CD4-positive, CD25-positive, alpha-beta regulatory T cell (primary cell): Measurements from ENCODE around the gene ENOSF1. TPM values are rescaled to one million over a fixed set of nuclear protein-coding genes. Genes with fewer than 3 reads are reported as not detected.

Experiments used
- ATAC-seq, 2 donors: fragments of 150-1000 bp; cut with Tn5 transposase; one replicate each; pipeline ENCODE4 v1.10.0; 2021; ENCODE audit warnings: low read depth in 2 of 2, moderate number of reproducible peaks in 2 of 2, moderate library complexity in 1 of 2
- DNase-seq, 3 donors: peaks; one replicate each; pipeline versions ENCODE4 v3.0.0 to v3.0.0-alpha.2; 2012 to 2022; ENCODE audit warnings: mixed read lengths in 1 of 3
- H3K27ac ChIP-seq: one replicate; pipeline ENCODE4 v1.7.0; 2013; ENCODE audit warnings: mild to moderate bottlenecking, low read length; ENCODE audit not compliant: insufficient read depth, poor library complexity, severe bottlenecking
- H3K27me3 ChIP-seq: one replicate; pipeline ENCODE4 v1.7.0; 2013; ENCODE audit warnings: low read length; ENCODE audit not compliant: control insufficient read depth, insufficient read depth
- H3K36me3 ChIP-seq: one replicate; pipeline ENCODE4 v1.7.0; 2013; ENCODE audit warnings: mild to moderate bottlenecking, low read length, moderate library complexity; ENCODE audit not compliant: control insufficient read depth, insufficient read depth
- H3K4me1 ChIP-seq: 2 replicates; pipeline ENCODE4 v1.7.0; 2013; ENCODE audit warnings: mild to moderate bottlenecking, low read length; ENCODE audit not compliant: insufficient read depth, control insufficient read depth, poor library complexity, severe bottlenecking
- H3K4me3 ChIP-seq: one replicate; pipeline ENCODE4 v1.7.0; 2013; ENCODE audit warnings: low read depth, mild to moderate bottlenecking, low read length, moderate library complexity
- H3K9me3 ChIP-seq, 2 experiments: 1 replicate in 1 of 2; 2 replicates in 1 of 2; pipeline ENCODE4 v1.7.0; 2013; ENCODE audit warnings: low read length in 2 of 2, mild to moderate bottlenecking in 1 of 2, moderate library complexity in 1 of 2; ENCODE audit not compliant: control insufficient read depth in 2 of 2
- H3K27ac Mint-ChIP-seq, 3 donors: one replicate each; pipeline ENCODE4 v1.8.0; 2020 to 2022; ENCODE audit warnings: mild to moderate bottlenecking in 3 of 3, mixed read lengths in 3 of 3, moderate library complexity in 2 of 3
- H3K27me3 Mint-ChIP-seq: one replicate; pipeline ENCODE4 v1.8.0; 2022; ENCODE audit warnings: mild to moderate bottlenecking, mixed read lengths
- H3K36me3 Mint-ChIP-seq: one replicate; pipeline ENCODE4 v1.8.0; 2020; ENCODE audit warnings: mixed read lengths
- H3K4me1 Mint-ChIP-seq, 4 donors: one replicate each; pipeline ENCODE4 v1.8.0; 2020 to 2022; ENCODE audit warnings: mixed read lengths in 4 of 4, mild to moderate bottlenecking in 1 of 4
- H3K4me3 Mint-ChIP-seq, 4 donors: one replicate each; pipeline ENCODE4 v1.8.0; 2020 to 2022; ENCODE audit warnings: mild to moderate bottlenecking in 4 of 4, mixed read lengths in 4 of 4, moderate library complexity in 3 of 4
- H3K9me3 Mint-ChIP-seq, 7 donors: one replicate each; pipeline ENCODE4 v1.8.0; 2020 to 2022; ENCODE audit warnings: mixed read lengths in 7 of 7, mild to moderate bottlenecking in 3 of 7, moderate library complexity in 2 of 7
- polyA plus RNA-seq, 4 donors: library from polyadenylated mRNA; unstranded; fragments of 300-500 nt; fragmentation: Illumina TruSeq; gene quantifications; one replicate each; pipeline ENCODE4 v1.2.3, GENCODE V29; 2021
- total RNA-seq: library from RNA; stranded (reverse); gene quantifications from one replicate; pipeline ENCODE4 v1.2.3, GENCODE V29; 2022

Gene ENOSF1
- total and polyA plus RNA-seq, 5 donors from 2014 or later = 6.1 to 58.4 (median 9.8) TPM

DNA sequence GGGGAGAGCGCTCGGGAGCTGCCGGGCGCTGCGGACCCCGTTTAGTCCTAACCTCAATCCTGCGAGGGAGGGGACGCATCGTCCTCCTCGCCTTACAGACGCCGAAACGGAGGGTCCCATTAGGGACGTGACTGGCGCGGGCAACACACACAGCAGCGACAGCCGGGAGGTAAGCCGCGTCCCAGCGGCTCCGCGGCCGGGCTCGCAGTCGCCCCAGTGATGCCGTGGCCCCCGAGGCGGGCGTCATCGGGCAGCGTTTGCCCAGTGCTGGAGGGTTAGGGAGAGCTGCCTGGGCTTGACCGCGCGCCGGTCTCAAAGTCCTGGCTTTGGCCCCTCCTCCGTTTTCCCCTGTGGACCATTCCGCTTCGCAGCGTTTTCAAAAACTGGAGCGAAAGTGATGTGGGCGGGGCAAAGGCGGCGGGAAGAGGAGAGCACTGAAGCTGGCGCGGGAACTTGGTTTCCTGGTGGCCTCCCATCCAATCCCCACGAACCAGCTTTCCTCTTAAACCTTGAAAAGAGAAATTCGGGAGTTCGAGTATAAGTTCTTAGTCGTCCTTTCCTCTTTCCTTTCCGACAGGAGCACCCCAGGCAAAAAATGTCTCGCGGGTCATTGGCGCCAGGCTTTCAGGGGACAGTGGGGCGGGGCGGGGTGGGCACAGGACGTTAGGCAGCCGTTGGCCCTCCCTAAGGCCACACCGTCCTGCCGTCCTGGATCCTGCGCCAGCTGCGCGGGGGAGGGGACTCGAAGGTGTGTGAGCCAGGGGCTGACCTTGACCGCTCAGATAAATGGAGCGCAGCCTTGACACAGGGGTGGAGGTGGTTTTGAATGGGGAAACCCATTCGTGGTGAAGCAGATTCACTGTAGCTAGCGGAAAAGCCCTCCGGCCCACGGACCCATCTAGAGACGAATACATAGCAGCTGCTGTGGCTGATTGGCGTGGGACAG is 54.2 kb downstream of the ENOSF1 start:
- Mint-ChIP-seq H3K36me3 (peaks cover 10% of the 10 kb centered on the region), H3K27me3 (no peaks in the 10 kb centered on the region), H3K9me3 (peaks cover 0 to 4% (median 2%) of the 10 kb centered on the region in 7 donors), H3K27ac (peak overlapping the region; percentile 6 to 86 (median 74)), H3K4me1 (peaks cover 2 to 14% (median 6%) of the 10 kb centered on the region in 4 donors), H3K4me3 (peak overlapping the region; percentile 88 to 93 (median 91))
- Histone ChIP-seq H3K36me3 (no peaks in the 10 kb centered on the region), H3K27ac (peak overlapping the region; percentile 5), H3K27me3 (no peaks in the 10 kb centered on the region), H3K9me3 (no peaks in the 10 kb centered on the region), H3K4me3 (peak overlapping the region; percentile 80), H3K4me1 (peaks cover 11% of the 10 kb centered on the region)
- DNase-seq (peak; percentile 28 to 83 (median 47)), ATAC-seq (peak; percentile 41 to 46)

DNA sequence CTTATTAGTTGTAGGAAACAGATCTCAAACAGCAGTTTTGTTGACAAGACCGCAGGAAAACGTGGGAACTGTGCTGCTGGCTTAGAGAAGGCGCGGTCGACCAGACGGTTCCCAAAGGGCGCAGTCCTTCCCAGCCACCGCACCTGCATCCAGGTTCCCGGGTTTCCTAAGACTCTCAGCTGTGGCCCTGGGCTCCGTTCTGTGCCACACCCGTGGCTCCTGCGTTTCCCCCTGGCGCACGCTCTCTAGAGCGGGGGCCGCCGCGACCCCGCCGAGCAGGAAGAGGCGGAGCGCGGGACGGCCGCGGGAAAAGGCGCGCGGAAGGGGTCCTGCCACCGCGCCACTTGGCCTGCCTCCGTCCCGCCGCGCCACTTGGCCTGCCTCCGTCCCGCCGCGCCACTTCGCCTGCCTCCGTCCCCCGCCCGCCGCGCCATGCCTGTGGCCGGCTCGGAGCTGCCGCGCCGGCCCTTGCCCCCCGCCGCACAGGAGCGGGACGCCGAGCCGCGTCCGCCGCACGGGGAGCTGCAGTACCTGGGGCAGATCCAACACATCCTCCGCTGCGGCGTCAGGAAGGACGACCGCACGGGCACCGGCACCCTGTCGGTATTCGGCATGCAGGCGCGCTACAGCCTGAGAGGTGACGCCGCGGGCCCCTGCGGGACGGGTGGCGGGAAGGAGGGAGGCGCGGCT is 55.0 kb downstream of the ENOSF1 start, which contains the start of gene TYMS:
TYMS (plus strand) TSS at position 343 of the 690 bp plus-strand sequence; CDS start at position 433, 90 bp downstream.
- peaks cover 0 to 4% (median 2%) of the 10 kb centered on the region in 7 donors for H3K9me3 Mint-ChIP-seq
- no peaks in the 10 kb centered on the region for H3K27me3 Mint-ChIP-seq
- Histone ChIP-seq H3K27me3 (no peaks in the 10 kb centered on the region), H3K36me3 (no peaks in the 10 kb centered on the region), H3K9me3 (no peaks in the 10 kb centered on the region), H3K27ac (peak within 1 kb of the TSS; percentile 5), H3K4me1 (peaks cover 11% of the 10 kb centered on the region), H3K4me3 (peak within 1 kb of the TSS; percentile 80)
- H3K4me3 Mint-ChIP-seq = peak within 1 kb of the TSS; percentile 88 to 95 (median 91)
- H3K36me3 Mint-ChIP-seq = peaks cover 10% of the 10 kb centered on the region
- peaks cover 2 to 14% (median 6%) of the 10 kb centered on the region in 4 donors for H3K4me1 Mint-ChIP-seq
- H3K27ac Mint-ChIP-seq = peak within 1 kb of the TSS in 2 of 3 donors; percentile 74 to 86
- ATAC-seq = peak; percentile 42 to 46
- DNase-seq = peak; percentile 12 to 68 (median 39)

DNA sequence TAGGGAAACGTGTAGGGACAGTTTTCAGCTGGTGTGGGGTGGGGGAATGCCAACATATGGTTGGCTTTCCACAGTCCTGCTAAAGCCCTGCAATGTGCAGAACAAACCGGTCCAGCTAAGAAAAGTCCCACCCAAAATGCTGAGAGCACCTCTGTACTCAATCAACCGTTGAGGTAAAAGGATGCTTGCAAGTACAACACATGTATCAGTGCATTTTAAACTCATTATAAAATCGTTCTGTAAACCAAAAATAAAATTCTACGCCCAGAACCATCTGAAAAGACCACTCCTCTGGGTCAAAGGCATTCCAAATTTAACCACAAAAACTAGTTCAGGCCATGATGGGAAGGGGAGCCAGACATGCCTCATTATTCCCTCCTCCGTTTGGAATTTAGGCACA is 57.0 kb downstream of the ENOSF1 start:
- ATAC-seq = no peak
- Mint-ChIP-seq H3K27me3 (no peaks in the 10 kb centered on the region), H3K36me3 (peaks cover 10% of the 10 kb centered on the region), H3K4me1 (peaks cover 3 to 17% (median 9%) of the 10 kb centered on the region in 4 donors), H3K4me3 (peak overlapping the region; percentile 12 to 45 (median 38)), H3K9me3 (no peaks in the 10 kb centered on the region), H3K27ac (no peak overlapping the region)
- Histone ChIP-seq H3K9me3 (no peaks in the 10 kb centered on the region), H3K4me3 (no peak overlapping the region), H3K27me3 (no peaks in the 10 kb centered on the region), H3K36me3 (no peaks in the 10 kb centered on the region), H3K27ac (no peak overlapping the region), H3K4me1 (peaks cover 11% of the 10 kb centered on the region)
- DNase-seq = no peak

DNA sequence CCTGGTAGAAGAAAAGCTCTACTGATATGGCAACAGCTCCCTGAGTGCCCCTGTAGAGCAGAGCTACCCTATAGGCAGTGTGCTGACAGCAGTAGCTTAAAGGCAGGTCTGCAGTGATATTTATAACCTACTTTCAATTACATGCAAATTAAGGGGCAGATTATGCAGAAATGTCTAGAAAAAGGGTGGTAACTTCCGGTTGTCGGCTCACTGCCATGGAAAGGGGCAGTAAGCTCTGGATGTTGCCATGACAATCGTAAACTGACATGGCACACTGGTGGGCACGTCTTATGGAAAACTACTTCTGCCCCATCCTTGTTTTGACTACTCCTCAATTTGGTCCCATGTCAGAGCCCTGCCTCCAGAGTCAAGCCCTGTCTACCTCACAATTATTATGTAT is 57.8 kb downstream of the ENOSF1 start:
- Mint-ChIP-seq H3K27ac (no peak overlapping the region), H3K27me3 (no peaks in the 10 kb centered on the region), H3K4me3 (peak overlapping the region in 2 of 4 donors; percentile 58 to 70), H3K9me3 (no peaks in the 10 kb centered on the region), H3K4me1 (peaks cover 3 to 20% (median 12%) of the 10 kb centered on the region in 4 donors), H3K36me3 (peaks cover 10% of the 10 kb centered on the region)
- Histone ChIP-seq H3K36me3 (no peaks in the 10 kb centered on the region), H3K27ac (no peak overlapping the region), H3K4me3 (no peak overlapping the region), H3K4me1 (peaks cover 11% of the 10 kb centered on the region), H3K9me3 (no peaks in the 10 kb centered on the region), H3K27me3 (no peaks in the 10 kb centered on the region)
- DNase-seq (no peak), ATAC-seq (no peak)

DNA sequence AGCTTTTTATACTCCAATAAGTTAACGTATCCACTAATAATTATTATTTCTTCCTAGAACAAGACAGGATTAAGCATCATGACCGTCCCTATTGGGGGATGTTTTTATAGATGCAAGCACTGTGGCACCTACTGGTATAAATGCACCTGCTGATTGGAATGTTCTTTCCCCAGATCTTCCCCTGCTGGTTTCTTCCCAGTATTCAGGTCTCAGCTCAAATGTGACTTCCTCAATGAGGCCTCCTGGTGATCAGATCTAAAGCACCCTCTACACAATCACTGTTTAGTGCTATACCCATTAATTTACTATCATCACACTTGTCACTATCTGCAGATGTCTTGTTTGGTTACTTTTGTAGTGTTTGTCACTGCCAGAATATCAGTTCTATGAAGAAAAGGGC is 58.9 kb downstream of the ENOSF1 start:
- H3K27me3 Mint-ChIP-seq = no peaks in the 10 kb centered on the region

DNA sequence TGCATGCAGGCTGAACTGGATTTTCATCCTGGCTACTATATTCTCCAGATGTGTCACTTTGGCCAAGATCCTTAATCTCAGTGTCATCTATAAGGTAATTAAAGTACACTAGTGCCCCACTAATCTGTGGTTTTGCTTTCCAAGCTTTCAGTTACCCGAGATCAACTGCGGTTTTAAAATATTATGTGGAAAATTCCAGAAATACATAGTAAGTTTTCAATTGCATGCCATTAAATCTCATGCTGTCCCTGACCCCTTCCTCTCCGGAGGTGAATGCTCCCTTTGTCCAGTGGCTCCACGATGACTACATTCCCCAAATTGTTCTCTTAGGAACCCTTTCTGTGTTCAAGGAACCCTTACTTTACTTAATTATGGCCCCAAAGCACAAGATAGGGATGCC is 60.3 kb downstream of the ENOSF1 start:
- Mint-ChIP-seq H3K27ac (peak overlapping the region in 1 of 3 donors; percentile 23), H3K27me3 (no peaks in the 10 kb centered on the region), H3K36me3 (peaks cover 10% of the 10 kb centered on the region), H3K9me3 (peaks cover 0 to 2% (median 0%) of the 10 kb centered on the region in 7 donors), H3K4me3 (no peak overlapping the region), H3K4me1 (peaks cover 0 to 21% (median 6%) of the 10 kb centered on the region in 4 donors)
- H3K4me3 ChIP-seq = no peak overlapping the region
- H3K4me1 ChIP-seq = peaks cover 3% of the 10 kb centered on the region
- ATAC-seq (no peak), DNase-seq (no peak)
- no peaks in the 10 kb centered on the region for H3K36me3 ChIP-seq
- no peak overlapping the region for H3K27ac ChIP-seq
- H3K27me3 ChIP-seq = no peaks in the 10 kb centered on the region
- no peaks in the 10 kb centered on the region for H3K9me3 ChIP-seq

More for the DNA sequence above, 58.9 kb downstream of the ENOSF1 start:
- H3K9me3 Mint-ChIP-seq = peaks cover 0 to 2% (median 0%) of the 10 kb centered on the region in 7 donors
- peaks cover 0 to 21% (median 6%) of the 10 kb centered on the region in 4 donors for H3K4me1 Mint-ChIP-seq
- peaks cover 5% of the 10 kb centered on the region for H3K4me1 ChIP-seq
- no peaks in the 10 kb centered on the region for H3K27me3 ChIP-seq
- no peak for ATAC-seq
- peak overlapping the region in 1 of 4 donors; percentile 61 for H3K4me3 Mint-ChIP-seq
- DNase-seq = no peak
- H3K27ac Mint-ChIP-seq = no peak overlapping the region
- H3K9me3 ChIP-seq = no peaks in the 10 kb centered on the region
- H3K36me3 ChIP-seq = no peaks in the 10 kb centered on the region
- H3K27ac ChIP-seq = no peak overlapping the region
- no peak overlapping the region for H3K4me3 ChIP-seq
- H3K36me3 Mint-ChIP-seq = peaks cover 10% of the 10 kb centered on the region

DNA sequence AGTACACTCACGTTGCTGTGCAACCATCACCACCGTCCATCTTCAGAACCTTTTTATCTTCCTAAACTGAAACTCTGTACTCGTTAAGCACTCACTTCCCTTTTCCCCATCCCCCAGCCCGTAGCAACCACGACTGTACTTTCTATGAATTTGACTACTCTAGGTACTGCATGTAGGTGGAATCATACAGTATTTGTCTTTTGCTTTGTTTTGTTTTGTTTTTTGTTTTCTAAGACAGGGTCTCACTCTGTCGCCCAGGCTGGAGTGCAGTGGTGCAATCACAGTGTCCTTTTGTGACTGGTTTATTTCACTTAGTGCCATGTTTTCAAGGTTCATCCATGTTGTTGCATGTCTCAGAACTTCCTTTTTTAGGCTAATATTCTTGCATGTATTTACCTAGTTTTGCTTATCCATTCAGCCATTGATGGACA is 62.0 kb downstream of the ENOSF1 start:
- H3K27ac Mint-ChIP-seq = peak overlapping the region in 2 of 3 donors; percentile 7 to 53
- peaks cover 6% of the 10 kb centered on the region for H3K36me3 Mint-ChIP-seq
- H3K4me1 Mint-ChIP-seq = peaks cover 0 to 13% (median 4%) of the 10 kb centered on the region in 4 donors
- DNase-seq (peak in 1 of 3 donors; percentile 82), ATAC-seq (peak in 1 of 2 donors; percentile 50)
- no peaks in the 10 kb centered on the region for H3K27me3 ChIP-seq
- no peaks in the 10 kb centered on the region for H3K9me3 ChIP-seq
- peak overlapping the region; percentile 4 to 66 (median 58) for H3K4me3 Mint-ChIP-seq
- H3K27me3 Mint-ChIP-seq = no peaks in the 10 kb centered on the region
- H3K9me3 Mint-ChIP-seq = peaks cover 0 to 2% (median 0%) of the 10 kb centered on the region in 7 donors
- H3K4me1 ChIP-seq = no peaks in the 10 kb centered on the region
- no peaks in the 10 kb centered on the region for H3K36me3 ChIP-seq
- no peak overlapping the region for H3K27ac ChIP-seq
- peak overlapping the region; percentile 69 for H3K4me3 ChIP-seq
